NCI-H146 (cell line): ENCODE results near the gene SLIT3.

ENCODE experiments used
- DNase-seq: peaks from one replicate; lab custom pipeline; 2025; lab: John Stamatoyannopoulos, UW

SLIT3 gene

DNA sequence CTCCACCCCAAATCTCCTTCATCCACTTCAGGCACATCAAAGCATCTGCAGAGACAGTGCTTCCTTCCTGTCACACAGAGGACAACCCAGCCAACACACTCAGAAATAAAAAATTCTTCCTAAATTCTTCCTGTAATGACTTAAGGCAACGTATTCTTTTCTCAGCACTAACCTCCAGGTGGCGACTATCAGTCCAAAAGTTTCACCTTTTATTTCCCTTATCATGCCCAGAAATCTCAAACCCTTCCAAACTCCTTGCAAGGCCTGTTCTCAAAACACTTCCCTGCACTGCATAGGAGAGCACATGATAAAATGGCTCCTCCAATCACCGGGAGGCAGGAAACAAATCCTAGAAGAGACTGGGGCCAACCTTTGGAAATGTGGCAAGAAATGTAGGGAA, 35.1 kb downstream of the SLIT3 start:
- DNase-seq: no peak

DNA sequence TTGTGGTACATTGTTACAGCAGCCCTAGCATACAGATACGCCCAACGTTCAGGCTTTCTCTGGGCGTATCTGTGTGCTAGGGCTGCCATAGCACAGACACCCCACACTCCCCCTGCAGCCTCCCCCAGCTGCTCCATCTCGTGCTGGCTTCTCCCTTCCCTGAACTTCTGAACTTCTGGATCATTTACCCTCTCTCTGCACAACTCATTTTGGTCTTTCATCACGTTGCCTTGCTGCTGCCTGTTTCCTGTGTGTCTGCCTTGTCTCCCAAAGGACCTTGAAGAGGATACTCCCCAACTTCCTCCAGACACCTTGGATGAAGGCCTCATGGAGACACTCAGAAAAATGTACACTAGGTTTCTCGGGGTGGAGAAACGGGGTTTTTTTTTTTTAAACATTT, 37.3 kb downstream of the SLIT3 start:
- DNase-seq: no peak

GRCh38 chr5:169260896-169261569, 39.9 kb downstream of the SLIT3 start:
- DNase-seq: no peak

DNA sequence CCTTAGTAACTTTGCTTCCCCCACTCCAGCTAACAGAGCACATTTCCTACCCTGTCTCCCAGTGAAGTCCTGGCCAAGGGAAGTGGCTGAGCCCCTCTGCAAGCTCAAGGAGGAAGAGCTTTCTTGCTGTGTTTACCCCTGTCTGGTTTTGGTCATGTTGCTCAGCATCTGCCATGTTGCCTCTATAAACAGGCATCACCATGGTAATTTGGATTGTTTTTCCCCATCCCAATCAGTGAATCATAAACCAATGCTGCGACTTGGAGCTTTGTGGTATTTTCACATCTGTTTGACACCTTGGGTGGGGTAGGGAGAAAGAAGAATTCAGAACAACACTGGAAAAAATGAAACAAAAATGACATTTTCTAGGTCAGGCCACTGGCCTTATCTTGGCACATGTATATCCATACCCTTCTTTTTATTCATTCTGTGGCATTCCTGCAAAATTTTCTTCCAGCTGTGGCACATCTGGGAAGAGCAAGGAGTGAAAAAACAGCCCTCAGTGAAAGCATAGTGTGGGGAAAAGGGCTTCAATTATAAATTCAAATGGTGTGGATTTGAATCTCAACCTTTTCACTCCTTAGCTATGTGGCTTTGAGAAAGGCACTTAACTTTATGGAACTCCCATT, 42.5 kb downstream of the SLIT3 start:
- no peak for DNase-seq

DNA sequence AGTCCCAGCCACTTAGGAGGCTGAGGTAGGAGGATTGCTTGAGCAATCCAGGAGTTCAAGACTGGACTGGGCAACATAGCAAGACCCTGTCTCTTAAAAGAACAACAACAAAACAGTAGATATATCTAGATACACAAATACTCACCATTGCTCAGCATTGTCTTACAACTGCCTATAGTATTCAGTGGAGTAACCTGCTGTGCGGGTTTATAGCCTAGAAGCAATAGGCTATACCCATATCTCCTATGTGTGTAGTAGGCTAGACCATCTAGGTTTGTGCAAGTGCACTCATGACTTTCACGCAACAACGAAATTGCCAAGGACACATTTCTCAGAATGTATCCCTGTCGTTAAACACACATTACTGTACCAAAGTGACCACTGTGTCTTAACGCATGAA, 44.7 kb downstream of the SLIT3 start:
- DNase-seq: no peak

GRCh38 chr5:169253071-169253470, 47.9 kb downstream of the SLIT3 start:
- DNase-seq: no peak

GRCh38 chr5:169251333-169252084, 49.4 kb downstream of the SLIT3 start:
- DNase-seq: no peak

DNA sequence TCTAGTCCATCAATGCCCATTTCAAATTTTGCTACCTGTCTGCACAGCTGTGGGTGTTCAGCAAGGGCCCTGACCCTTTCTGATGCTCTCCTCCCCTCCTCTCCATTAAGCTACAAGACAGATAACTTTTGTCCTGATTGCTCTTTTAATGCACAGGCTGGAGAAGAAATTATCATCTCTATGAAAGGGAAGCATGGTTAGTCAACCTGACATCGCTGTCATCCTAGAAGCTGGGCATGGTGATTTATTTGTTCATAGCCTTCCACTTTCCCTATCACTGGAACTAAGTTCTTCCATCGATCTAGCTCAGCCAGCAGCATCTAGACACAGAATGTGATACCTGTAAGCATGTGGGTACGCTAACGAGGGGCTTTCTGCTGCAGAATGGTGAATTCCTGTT, 50.1 kb downstream of the SLIT3 start:
- DNase-seq: no peak

- DNase-seq: no peak
These were observed 51.9 kb downstream of the SLIT3 start for GRCh38 chr5:169248996-169249395.

GRCh38 chr5:169248550-169248949, 52.4 kb downstream of the SLIT3 start:
- no peak for DNase-seq

DNA sequence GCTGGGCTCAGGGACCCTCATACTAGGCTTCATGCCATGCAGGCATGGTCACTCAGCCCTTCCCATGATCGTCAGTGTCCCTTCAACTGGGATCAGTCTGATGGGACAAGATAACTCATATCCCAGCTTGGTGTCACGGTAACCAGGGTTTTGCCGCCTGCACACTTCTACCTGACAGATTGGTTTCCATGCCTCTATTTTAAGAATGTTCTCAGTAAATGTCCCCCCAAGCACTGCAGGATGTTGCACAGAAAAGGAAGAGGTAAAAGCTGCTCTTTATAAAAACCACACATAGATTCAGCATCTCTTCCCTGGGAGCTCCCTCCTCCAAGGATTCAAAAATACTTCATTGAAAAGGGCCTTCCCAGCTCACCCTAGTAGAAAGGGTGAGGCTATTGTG, 56.1 kb downstream of the SLIT3 start:
- no peak for DNase-seq

GRCh38 chr5:169243651-169244422, 57.1 kb downstream of the SLIT3 start:
- DNase-seq: no peak

DNA sequence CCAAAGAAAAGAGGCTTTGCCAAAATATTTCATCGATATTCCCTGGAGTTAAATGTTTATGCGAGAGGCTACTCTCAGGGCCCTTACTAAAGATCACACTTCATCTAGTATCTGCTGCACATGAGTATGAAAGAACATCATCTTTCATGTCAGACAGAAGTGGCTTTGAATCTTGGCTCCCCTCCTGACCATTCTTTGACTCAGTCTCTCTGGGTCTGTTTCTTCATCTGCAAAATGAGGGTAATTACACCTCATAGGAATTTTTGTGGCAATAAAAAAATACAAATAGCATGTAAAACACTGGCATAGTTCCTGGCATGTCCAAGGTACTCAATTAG, 58.1 kb downstream of the SLIT3 start:
- no peak for DNase-seq

DNA sequence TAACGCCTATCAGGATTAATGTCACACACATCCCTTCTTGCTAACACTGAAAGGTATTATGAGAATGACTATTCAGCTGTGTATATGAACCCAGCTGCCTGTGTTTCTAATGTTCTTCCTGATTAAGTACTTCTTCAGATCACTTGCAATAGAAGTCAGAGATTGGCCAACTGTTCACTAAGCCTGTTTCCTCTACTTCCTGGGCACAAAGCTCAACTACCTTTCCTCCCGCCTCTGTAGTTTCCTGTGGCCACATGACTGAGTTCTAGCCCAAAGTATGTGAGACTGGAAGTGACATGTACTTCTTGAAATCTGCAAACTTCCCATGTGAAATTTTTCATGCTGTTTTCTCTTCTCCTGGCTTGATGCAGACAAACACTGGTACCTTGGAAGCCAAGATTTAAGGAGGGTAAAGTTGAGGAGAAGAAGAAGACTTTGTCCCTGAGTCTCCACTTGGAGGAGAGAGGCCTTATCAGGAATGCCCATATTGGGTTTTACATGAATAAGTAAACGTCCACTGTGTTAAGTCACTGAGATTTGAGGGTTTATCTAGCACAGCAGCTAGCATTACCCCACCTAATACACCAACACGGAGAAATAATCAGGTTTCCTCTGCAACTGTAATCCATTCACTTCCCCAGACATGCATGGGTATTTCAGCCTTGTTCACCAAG, 58.6 kb downstream of the SLIT3 start:
- no peak for DNase-seq

GRCh38 chr5:169229342-169229892, 71.5 kb downstream of the SLIT3 start:
- no peak for DNase-seq

DNA sequence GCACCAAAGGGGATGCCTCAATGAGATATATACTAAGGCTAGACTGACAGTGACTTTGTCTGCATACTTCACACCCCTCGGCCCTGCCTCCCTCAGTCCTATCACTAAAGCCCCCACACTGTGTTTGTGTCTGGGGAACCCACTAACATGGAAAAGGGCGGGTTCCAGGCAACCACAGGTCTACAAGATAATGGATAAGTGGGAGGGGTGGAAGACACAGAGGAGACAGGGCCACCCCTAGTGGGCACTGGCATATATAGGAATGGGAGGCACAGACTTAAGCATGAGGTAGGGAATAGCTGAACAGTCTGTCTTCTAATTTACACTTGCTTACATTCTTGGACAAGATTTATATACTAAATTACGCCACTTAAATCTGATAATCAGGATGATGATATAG, 74.0 kb downstream of the SLIT3 start:
- DNase-seq: no peak

DNA sequence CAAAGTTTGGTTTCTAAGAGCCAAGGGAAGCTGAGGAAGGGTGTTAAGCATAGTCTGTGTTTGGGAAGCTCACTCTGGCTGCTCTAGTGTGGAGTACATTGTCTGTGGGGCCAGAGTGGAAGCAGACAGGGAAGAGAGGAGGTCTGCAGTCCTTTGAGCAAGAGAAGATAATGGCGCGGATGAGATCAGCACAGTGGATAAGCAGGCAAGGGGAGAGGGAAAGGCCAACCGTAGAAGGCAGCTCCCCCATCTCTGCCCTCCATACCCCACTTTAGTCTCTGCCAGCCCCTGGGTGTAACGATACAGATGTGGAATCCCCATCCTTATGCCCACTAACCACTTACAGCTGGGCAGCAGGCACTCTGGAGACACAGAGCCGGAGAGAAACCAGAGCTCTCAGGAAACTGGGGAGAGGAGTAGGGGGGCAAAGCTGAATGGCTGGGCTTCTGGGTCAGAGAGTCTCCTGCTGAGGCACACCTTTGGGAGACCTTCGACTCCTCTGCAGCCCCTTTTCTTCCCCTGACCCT, 75.0 kb downstream of the SLIT3 start:
- DNase-seq: no peak

- no peak for DNase-seq
These were observed 77.4 kb downstream of the SLIT3 start for GRCh38 chr5:169223595-169223953.

GRCh38 chr5:169222934-169223594, 77.9 kb downstream of the SLIT3 start:
- DNase-seq: no peak

DNA sequence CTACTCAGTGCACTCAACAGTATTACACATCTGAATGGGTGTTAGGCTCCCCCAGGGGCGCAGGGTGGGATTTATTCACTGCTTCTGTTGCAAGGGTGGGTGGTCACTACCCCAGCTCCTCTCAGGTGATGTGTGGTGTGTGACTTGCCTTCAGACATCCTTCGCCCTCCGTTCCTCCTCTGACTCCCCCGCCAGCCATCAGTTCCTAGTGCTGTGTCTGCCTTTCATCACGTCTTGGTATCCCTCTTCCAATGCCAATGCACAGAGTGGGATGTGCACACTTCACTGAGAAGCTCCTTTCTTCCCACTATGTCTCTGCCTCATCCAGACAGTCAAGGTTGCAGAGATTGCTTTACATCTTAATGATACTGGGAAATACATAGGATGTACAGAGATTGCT, 79.4 kb downstream of the SLIT3 start:
- DNase-seq: no peak

DNA sequence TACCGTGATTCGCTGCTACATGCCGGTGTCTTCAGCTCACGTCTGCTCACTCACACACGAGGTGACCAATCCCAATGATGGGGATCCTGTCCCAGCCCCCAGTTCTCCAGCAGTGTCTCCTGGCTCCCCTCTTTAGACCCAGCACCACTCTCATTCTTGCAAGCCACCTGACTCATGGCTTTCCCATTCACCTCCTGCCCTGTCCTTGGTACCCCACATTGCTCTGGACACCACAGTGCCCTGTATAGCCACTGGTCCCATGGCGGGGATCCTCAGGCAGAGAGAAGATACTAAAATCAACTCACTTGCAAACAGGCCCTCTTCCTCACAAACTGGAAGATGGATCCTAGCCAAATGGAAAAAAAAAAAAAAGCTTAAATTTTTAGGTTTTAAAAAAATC, 81.0 kb downstream of the SLIT3 start:
- no peak for DNase-seq
